Measurements from ENCODE around the gene IKZF2. TPM values are rescaled to one million over a fixed set of nuclear protein-coding genes. Genes with fewer than 3 reads are reported as not detected.

The IKZF2 gene
- total and polyA plus RNA-seq, 9 donors = 0.52 to 7.4 (median 5.0) TPM

- H3K9me3 ChIP-seq = no peaks in the 10 kb centered on the region
- DNase-seq = no peak
- 86 to 93% (median 89%) methylated on average over 1 of the region's 1 CpG for WGBS, 3 donors
- TF ChIP-seq CTCF (IDR thresholded peaks at IDR 0.05) (no peak), POLR2A (IDR thresholded peaks at IDR 0.05) (no peak), EP300 (IDR thresholded peaks at IDR 0.05) (no peak)
- intact Hi-C loops (cut with DNase I) = no loop called here
- H3K4me1 ChIP-seq (ENCODE audit: insufficient read depth) = no peaks in the 10 kb centered on the region
- no peaks in the 10 kb centered on the region for H3K27me3 ChIP-seq
- H3K36me3 ChIP-seq = no peaks in the 10 kb centered on the region
- H3K27ac ChIP-seq = no peak overlapping the region
- no peak overlapping the region for H3K4me3 ChIP-seq
These were observed 26.3 kb upstream of the IKZF2 start for GRCh38 chr2:213177679-213178078.

DNA sequence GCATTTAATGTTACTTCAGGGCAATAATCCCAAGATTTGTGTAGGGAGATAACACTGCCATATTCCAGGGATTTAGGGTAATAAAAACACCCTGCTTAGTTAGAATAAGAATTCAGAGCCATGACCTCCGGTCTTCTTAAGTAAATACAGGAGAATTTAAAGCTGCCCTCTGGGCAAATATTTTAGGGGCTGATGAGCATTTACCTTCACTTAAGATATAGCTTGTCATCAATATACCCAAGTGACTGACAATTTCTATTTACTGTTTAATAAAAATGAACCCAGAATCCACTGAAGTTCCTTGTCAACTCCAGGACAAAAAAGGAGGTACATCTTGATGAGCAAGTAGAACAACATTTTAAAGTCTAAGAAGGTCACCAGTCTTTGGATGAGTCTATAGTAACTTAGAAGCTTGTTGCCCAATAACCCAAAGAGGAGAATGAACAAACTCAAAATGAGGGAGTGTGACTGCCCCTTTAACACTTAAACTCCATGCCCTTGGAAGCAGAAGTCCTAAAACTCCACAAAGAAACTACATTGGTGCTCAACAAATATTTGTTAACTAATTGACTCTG is 24.3 kb upstream of the IKZF2 start:
- intact Hi-C loops (cut with DNase I) = no loop called here
- no peaks in the 10 kb centered on the region for H3K27me3 ChIP-seq
- no peaks in the 10 kb centered on the region for H3K9me3 ChIP-seq
- H3K4me1 ChIP-seq (ENCODE audit: insufficient read depth) = no peaks in the 10 kb centered on the region
- no peak overlapping the region for H3K4me3 ChIP-seq
- 29 to 35% (median 29%) methylated on average over 1 of the region's 1 CpG for WGBS, 3 donors
- DNase-seq = no peak
- H3K36me3 ChIP-seq = no peaks in the 10 kb centered on the region
- TF ChIP-seq POLR2A (IDR thresholded peaks at IDR 0.05) (no peak), EP300 (IDR thresholded peaks at IDR 0.05) (no peak), CTCF (IDR thresholded peaks at IDR 0.05) (no peak)
- H3K27ac ChIP-seq = no peak overlapping the region

DNA sequence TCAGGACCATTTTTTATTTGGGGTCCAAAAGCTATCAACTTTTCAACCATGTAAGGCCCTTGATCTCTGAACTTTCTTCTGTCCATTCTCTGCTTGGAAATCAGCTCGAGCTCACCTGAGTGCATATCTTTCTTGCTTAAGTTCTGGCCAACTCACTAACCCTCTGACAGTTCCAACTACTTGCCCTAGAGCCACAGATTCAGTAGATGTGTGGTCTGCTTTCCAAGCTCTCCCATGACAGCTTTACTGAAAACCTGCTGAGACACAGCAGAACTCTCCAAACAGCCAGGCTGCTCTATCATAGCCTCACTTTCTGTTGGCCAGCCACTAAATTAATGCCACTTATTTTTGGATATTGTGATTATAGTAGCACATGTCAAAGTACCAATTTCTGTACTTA is 21.2 kb upstream of the IKZF2 start:
- no peak overlapping the region for H3K4me3 ChIP-seq
- WGBS, 3 donors = 63 to 69% (median 67%) methylated on average over 1 of the region's 1 CpG
- H3K27me3 ChIP-seq = no peaks in the 10 kb centered on the region
- TF ChIP-seq CTCF (IDR thresholded peaks at IDR 0.05) = no peak
- TF ChIP-seq EP300 (IDR thresholded peaks at IDR 0.05) = no peak
- no peak for TF ChIP-seq POLR2A (IDR thresholded peaks at IDR 0.05)
- intact Hi-C loops (cut with DNase I) = no loop called here
- H3K4me1 ChIP-seq (ENCODE audit: insufficient read depth) = no peaks in the 10 kb centered on the region
- H3K27ac ChIP-seq = no peak overlapping the region
- H3K9me3 ChIP-seq = no peaks in the 10 kb centered on the region
- no peaks in the 10 kb centered on the region for H3K36me3 ChIP-seq
- no peak for DNase-seq

- no peaks in the 10 kb centered on the region for H3K36me3 ChIP-seq
- 83 to 89% (median 88%) methylated on average over 4 of the region's 4 CpGs for WGBS, 3 donors
- no peak overlapping the region for H3K27ac ChIP-seq
- no peaks in the 10 kb centered on the region for H3K4me1 ChIP-seq (ENCODE audit: insufficient read depth)
- TF ChIP-seq EP300 (IDR thresholded peaks at IDR 0.05) = no peak
- TF ChIP-seq CTCF (IDR thresholded peaks at IDR 0.05) = no peak
- TF ChIP-seq POLR2A (IDR thresholded peaks at IDR 0.05) = no peak
- no peaks in the 10 kb centered on the region for H3K9me3 ChIP-seq
- no peak for DNase-seq
- intact Hi-C loops (cut with DNase I) = no loop called here
- H3K4me3 ChIP-seq = no peak overlapping the region
- no peaks in the 10 kb centered on the region for H3K27me3 ChIP-seq
These were observed 19.7 kb upstream of the IKZF2 start for GRCh38 chr2:213171147-213171546.

Data from ovary (tissue), 9 donors.